SK-N-SH treated with all-trans-retinoic acid at 6 μM for 48 hours (cell line): ENCODE measurements around the gene TLR4.

Experiments
- ATAC-seq: fragments of 200-7000 bp; cut with Tn5 transposase; 3 replicates; pipeline ENCODE4 v1.9.1; 2020; ENCODE audit warnings: mild to moderate bottlenecking, moderate library complexity
- ARNTL ChIP-seq: fragments of 450-650 bp; formaldehyde crosslinking; IDR thresholded peaks from 2 replicates; pipeline ENCODE4 v1.5.0; 2020; ENCODE audit warnings: low read depth, mild to moderate bottlenecking, moderate library complexity, borderline replicate concordance
- BACH2 ChIP-seq: fragments of 250-450 bp; sonication (Bioruptor Pico); IDR thresholded peaks from 2 replicates; pipeline ENCODE4 v1.9.0; 2021; ENCODE audit warnings: mild to moderate bottlenecking, borderline replicate concordance
- CREB5 ChIP-seq: fragments of 250-450 bp; sonication (Bioruptor Pico); IDR thresholded peaks from 2 replicates; pipeline ENCODE4 v1.5.1; 2020; ENCODE audit warnings: low read depth, mild to moderate bottlenecking, moderate library complexity
- CSDC2 ChIP-seq: fragments of 250-450 bp; sonication (Bioruptor Pico); IDR thresholded peaks from 2 replicates; pipeline ENCODE4 v1.5.0; 2020; ENCODE audit warnings: mild to moderate bottlenecking, moderate library complexity
- GLIS3 ChIP-seq: fragments of 250-450 bp; sonication (Bioruptor Pico); IDR thresholded peaks from 2 replicates; pipeline ENCODE4 v1.5.0; 2020; ENCODE audit warnings: mild to moderate bottlenecking, moderate library complexity
- ISL1 ChIP-seq: fragments of 250-450 bp; sonication (Bioruptor Pico); IDR thresholded peaks from 2 replicates; pipeline ENCODE4 v2.1.2; 2022; ENCODE audit warnings: mild to moderate bottlenecking, moderate library complexity
- OSR1 ChIP-seq: fragments of 250-450 bp; sonication (Bioruptor Pico); IDR thresholded peaks from 2 replicates; pipeline ENCODE4 v1.8.0; 2022; ENCODE audit warnings: moderate library complexity, mild to moderate bottlenecking, inconsistent platforms
- PATZ1 ChIP-seq: fragments of 250-450 bp; sonication (Bioruptor Pico); IDR thresholded peaks from 2 replicates; pipeline ENCODE4 v1.8.0; 2020; ENCODE audit warnings: mild to moderate bottlenecking, moderate library complexity, borderline replicate concordance
- RARB ChIP-seq: fragments of 250-450 bp; sonication (Bioruptor Pico); IDR thresholded peaks from 2 replicates; pipeline ENCODE4 v1.8.0; 2021; ENCODE audit warnings: mild to moderate bottlenecking, moderate library complexity
- TCF4 ChIP-seq: fragments of 250-450 bp; sonication (Bioruptor Pico); IDR thresholded peaks from 2 replicates; pipeline ENCODE4 v1.8.0; 2021; ENCODE audit warnings: mild to moderate bottlenecking, moderate library complexity, borderline replicate concordance
- TOX ChIP-seq: fragments of 250-450 bp; sonication (Bioruptor Pico); IDR thresholded peaks from 2 replicates; pipeline ENCODE4 v1.8.0; 2021; ENCODE audit warnings: mild to moderate bottlenecking, moderate library complexity, borderline replicate concordance
- TSHZ2 ChIP-seq: fragments of 250-450 bp; sonication (Bioruptor Pico); IDR thresholded peaks from 2 replicates; pipeline ENCODE4 v1.5.0; 2020; ENCODE audit warnings: mild to moderate bottlenecking, moderate library complexity
- ZFP3 ChIP-seq: fragments of 250-450 bp; sonication (Bioruptor Pico); IDR thresholded peaks from 2 replicates; pipeline ENCODE4 v1.5.0; 2020; ENCODE audit warnings: mild to moderate bottlenecking, moderate library complexity
- ZFP30 ChIP-seq: fragments of 450-650 bp; formaldehyde crosslinking; IDR thresholded peaks from 2 replicates; pipeline ENCODE4 v1.5.0; 2022; ENCODE audit warnings: mild to moderate bottlenecking, moderate library complexity
- ZNF565 ChIP-seq: fragments of 450-650 bp; formaldehyde crosslinking; conservative IDR thresholded peaks from 2 replicates; pipeline ENCODE4 v1.5.0; 2020; ENCODE audit warnings: low read depth, mild to moderate bottlenecking, moderate library complexity
- TF ChIP-seq, protein P1 (sequence below): fragments of 250-450 bp; sonication (Bioruptor Pico); IDR thresholded peaks from 2 replicates; pipeline ENCODE4 v1.5.1; 2021; ENCODE audit warnings: mild to moderate bottlenecking, moderate library complexity

The TLR4 gene

DNA sequence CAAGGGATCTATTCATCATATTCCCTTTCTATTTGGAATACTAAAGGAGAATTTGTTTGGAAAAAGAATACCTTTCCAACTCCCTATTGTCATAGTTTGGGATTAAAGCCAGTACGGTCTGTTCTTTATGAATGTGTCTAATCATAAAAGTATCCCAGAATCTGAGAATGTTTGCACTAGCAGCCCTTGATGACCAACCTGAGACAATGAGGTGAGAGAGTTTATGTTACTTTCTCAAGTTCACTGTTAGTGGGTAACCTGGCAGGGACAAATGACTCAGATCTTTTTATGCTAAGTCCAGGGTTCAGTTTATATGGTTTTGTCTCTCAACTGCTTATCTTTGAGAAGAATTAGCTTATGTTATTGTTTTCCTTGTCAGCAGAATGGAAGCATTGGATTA, 25.3 kb upstream of the TLR4 start:
- ATAC-seq = no peak
- no peak for TF ChIP-seq CSDC2
- no peak for TF ChIP-seq TSHZ2 (CRISPR knock-in tag)
- no peak for TF ChIP-seq PATZ1 (CRISPR knock-in tag)
- TF ChIP-seq GLIS3 (CRISPR knock-in tag) = no peak
- TF ChIP-seq, all 23 proteins: peak for 0

GRCh38 chr9:117679416-117679815, 24.8 kb upstream of the TLR4 start:
- TF ChIP-seq ZNF565 (CRISPR knock-in tag) (no peak), RARB (CRISPR knock-in tag) (no peak), PATZ1 (CRISPR knock-in tag) (no peak), GLIS3 (CRISPR knock-in tag) (no peak), CREB5 (CRISPR knock-in tag) (no peak), TCF4 (CRISPR knock-in tag) (no peak), ZFP3 (CRISPR knock-in tag) (no peak)
- TF ChIP-seq, protein P1, sequence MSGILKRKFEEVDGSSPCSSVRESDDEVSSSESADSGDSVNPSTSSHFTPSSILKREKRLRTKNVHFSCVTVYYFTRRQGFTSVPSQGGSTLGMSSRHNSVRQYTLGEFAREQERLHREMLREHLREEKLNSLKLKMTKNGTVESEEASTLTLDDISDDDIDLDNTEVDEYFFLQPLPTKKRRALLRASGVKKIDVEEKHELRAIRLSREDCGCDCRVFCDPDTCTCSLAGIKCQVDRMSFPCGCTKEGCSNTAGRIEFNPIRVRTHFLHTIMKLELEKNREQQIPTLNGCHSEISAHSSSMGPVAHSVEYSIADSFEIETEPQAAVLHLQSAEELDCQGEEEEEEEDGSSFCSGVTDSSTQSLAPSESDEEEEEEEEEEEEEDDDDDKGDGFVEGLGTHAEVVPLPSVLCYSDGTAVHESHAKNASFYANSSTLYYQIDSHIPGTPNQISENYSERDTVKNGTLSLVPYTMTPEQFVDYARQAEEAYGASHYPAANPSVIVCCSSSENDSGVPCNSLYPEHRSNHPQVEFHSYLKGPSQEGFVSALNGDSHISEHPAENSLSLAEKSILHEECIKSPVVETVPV = no peak
- no peak for ATAC-seq

DNA sequence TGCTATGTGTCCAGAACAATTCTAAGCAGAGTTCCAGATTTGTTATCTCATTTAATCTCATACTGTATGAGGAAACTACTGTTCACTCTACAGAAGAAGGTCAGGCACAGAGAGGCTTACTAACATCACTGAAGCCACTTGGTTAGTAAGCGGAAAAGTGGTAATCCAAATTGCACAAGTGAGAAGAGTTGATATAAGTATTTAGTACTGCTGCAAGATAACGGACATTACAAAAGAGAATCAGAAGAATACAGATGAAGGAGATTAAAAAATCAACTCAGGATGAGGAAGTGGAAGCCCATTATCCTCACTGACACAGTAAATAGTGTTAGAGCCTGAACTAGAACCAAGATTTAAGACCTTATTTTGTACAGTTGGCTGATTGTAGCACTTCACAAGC, 22.3 kb upstream of the TLR4 start:
- no peak for ATAC-seq
- TF ChIP-seq ZFP3 (CRISPR knock-in tag) (no peak), TSHZ2 (CRISPR knock-in tag) (no peak), ZFP30 (no peak), TOX (CRISPR knock-in tag) (no peak), BACH2 (CRISPR knock-in tag) (no peak), ARNTL (no peak), OSR1 (CRISPR knock-in tag) (no peak), ISL1 (CRISPR knock-in tag) (no peak)
